AG08396 (cell line): ENCODE results near the gene CLTRN.
"Not testable (repeated sequence)": the region's sequence is repeated elsewhere in the genome, so short reads cannot be mapped to it uniquely, and the experiment has no call there.

ENCODE experiments used
- DNase-seq: peaks from one replicate; pipeline ENCODE4 v3.0.0; 2012; ENCODE audit warnings: low spot score, mixed read lengths

Gene CLTRN

GRCh38 chrX:15647510-15647909 lies 17.1 kb downstream of the CLTRN start:
- DNase-seq: not testable (repeated sequence)

- no peak for DNase-seq
These were observed 18.1 kb downstream of the CLTRN start for GRCh38 chrX:15646543-15646942.

GRCh38 chrX:15646031-15646430 lies 18.6 kb downstream of the CLTRN start:
- DNase-seq: no peak

- DNase-seq: no peak
These were observed 19.3 kb downstream of the CLTRN start for GRCh38 chrX:15645266-15645665.

GRCh38 chrX:15644560-15644872 lies 20.1 kb downstream of the CLTRN start:
- DNase-seq: no peak

- no peak for DNase-seq
These were observed 20.6 kb downstream of the CLTRN start for GRCh38 chrX:15643786-15644559.

GRCh38 chrX:15631637-15632036 lies 33.0 kb downstream of the CLTRN start:
- DNase-seq: no peak

- DNase-seq: no peak
These were observed 41.6 kb downstream of the CLTRN start for GRCh38 chrX:15623054-15623453.

- DNase-seq: no peak
These were observed 45.4 kb downstream of the CLTRN start for GRCh38 chrX:15619053-15619755.

- DNase-seq: no peak
These were observed 47.5 kb downstream of the CLTRN start for GRCh38 chrX:15617111-15617510.

GRCh38 chrX:15616531-15616930 lies 48.1 kb downstream of the CLTRN start:
- DNase-seq: no peak

- DNase-seq: no peak
These were observed 57.5 kb downstream of the CLTRN start for GRCh38 chrX:15607067-15607466.

GRCh38 chrX:15606136-15606535 lies 58.5 kb downstream of the CLTRN start:
- DNase-seq: no peak

GRCh38 chrX:15605226-15605625 lies 59.4 kb downstream of the CLTRN start:
- DNase-seq: no peak

- no peak for DNase-seq
These were observed 61.8 kb downstream of the CLTRN start for GRCh38 chrX:15602761-15603160.

- no peak for DNase-seq
These were observed 62.7 kb downstream of the CLTRN start for GRCh38 chrX:15601932-15602331.

GRCh38 chrX:15600745-15601144 lies 63.9 kb downstream of the CLTRN start, which contains the start of gene ACE2:
ACE2 (minus strand) TSS chrX:15600960; CDS start chrX:15600911, 49 bp downstream.
- no peak for DNase-seq

GRCh38 chrX:15600049-15600448 lies 64.6 kb downstream of the CLTRN start:
- DNase-seq: no peak

GRCh38 chrX:15599461-15599860 lies 65.1 kb downstream of the CLTRN start:
- DNase-seq: no peak

GRCh38 chrX:15598026-15598425 lies 66.6 kb downstream of the CLTRN start:
- DNase-seq: no peak

- no peak for DNase-seq
These were observed 70.2 kb downstream of the CLTRN start for GRCh38 chrX:15594371-15594770.

GRCh38 chrX:15579778-15580747 lies 84.5 kb downstream of the CLTRN start:
- no peak for DNase-seq
